Brain pericyte (primary cell): Measurements from ENCODE around the gene CYS1.
"Not testable (repeated sequence)": the region's sequence is repeated elsewhere in the genome, so short reads cannot be mapped to it uniquely, and the experiment has no call there.

Experiments
- DNase-seq: peaks from one replicate; pipeline ENCODE4 v3.0.0-alpha.2; 2012; ENCODE audit warnings: low read depth, low spot score

The CYS1 gene

GRCh38 chr2:10030798-10031197 is 49.4 kb downstream of the CYS1 start:
- not testable (repeated sequence) for DNase-seq

- no peak for DNase-seq
Measured at GRCh38 chr2:10030311-10030736, 49.9 kb downstream of the CYS1 start.

GRCh38 chr2:10029875-10030223 is 50.4 kb downstream of the CYS1 start:
- DNase-seq: no peak

- DNase-seq: no peak
Measured at GRCh38 chr2:10028988-10029874, 51.0 kb downstream of the CYS1 start.

- no peak for DNase-seq
Measured at GRCh38 chr2:10028407-10028987, 51.7 kb downstream of the CYS1 start.

GRCh38 chr2:10027660-10028330 is 52.4 kb downstream of the CYS1 start:
- no peak for DNase-seq

- DNase-seq: no peak
Measured at GRCh38 chr2:10026940-10027569, 53.2 kb downstream of the CYS1 start.

GRCh38 chr2:10022966-10023662 is 57.1 kb downstream of the CYS1 start:
- no peak for DNase-seq

- no peak for DNase-seq
Measured at GRCh38 chr2:10022445-10022844, 57.8 kb downstream of the CYS1 start.

- DNase-seq: no peak
Measured at GRCh38 chr2:10022041-10022421, 58.2 kb downstream of the CYS1 start.

- DNase-seq: no peak
Measured at GRCh38 chr2:10019602-10020400, 60.4 kb downstream of the CYS1 start.

GRCh38 chr2:10019174-10019573 is 61.0 kb downstream of the CYS1 start:
- no peak for DNase-seq

- DNase-seq: no peak
Measured at GRCh38 chr2:10017313-10017941, 62.8 kb downstream of the CYS1 start.

- no peak for DNase-seq
Measured at GRCh38 chr2:10016802-10017258, 63.4 kb downstream of the CYS1 start.

- no peak for DNase-seq
Measured at GRCh38 chr2:10016001-10016801, 64.0 kb downstream of the CYS1 start.

- DNase-seq: not testable (repeated sequence)
Measured at GRCh38 chr2:10015376-10015989, 64.7 kb downstream of the CYS1 start.

- DNase-seq: no peak
Measured at GRCh38 chr2:10014418-10015190, 65.6 kb downstream of the CYS1 start.
